CD14-positive monocyte (primary cell): ENCODE data around the gene FAM168A. TPM values are rescaled to one million over a fixed set of nuclear protein-coding genes. Genes with fewer than 3 reads are reported as not detected.

Experiments
- DNase-seq, 3 donors: peaks; one replicate each; pipeline ENCODE4 v3.0.0-alpha.2; 2011 to 2022
- H2AFZ ChIP-seq: 2 replicates; pipeline ENCODE4 v1.6.0; 2012; ENCODE audit warnings: mild to moderate bottlenecking, low read depth, low read length, inconsistent platforms; ENCODE audit not compliant: insufficient read depth, poor library complexity, severe bottlenecking
- H3K27ac ChIP-seq, 2 donors: 1 replicate in 1 of 2; 2 replicates in 1 of 2; pipeline ENCODE4 v1.5.1; 2012 to 2013; ENCODE audit warnings: low read length in 2 of 2, control low read depth in 1 of 2, inconsistent platforms in 1 of 2, low read depth in 1 of 2, mild to moderate bottlenecking in 1 of 2
- H3K27me3 ChIP-seq, 2 donors: one replicate each; pipeline versions ENCODE4 v1.6.0 to v1.6.1; 2011 to 2013; ENCODE audit warnings: low read length in 2 of 2; ENCODE audit not compliant: control insufficient read depth in 2 of 2, insufficient read depth in 2 of 2
- H3K36me3 ChIP-seq, 2 donors: replicated peaks in 1 of 2; 1 replicate in 1 of 2; 2 replicates in 1 of 2; pipeline versions ENCODE4 v1.5.1 to v1.6.1; 2012 to 2013; ENCODE audit warnings: low read length in 2 of 2, control low read depth in 1 of 2, inconsistent platforms in 1 of 2, mild to moderate bottlenecking in 1 of 2; ENCODE audit not compliant: insufficient read depth in 2 of 2, control insufficient read depth in 1 of 2
- H3K4me1 ChIP-seq, 2 donors: 1 replicate in 1 of 2; 2 replicates in 1 of 2; pipeline versions ENCODE4 v1.5.1 to v1.6.1; 2012 to 2013; ENCODE audit warnings: low read length in 2 of 2, control low read depth in 1 of 2, inconsistent platforms in 1 of 2, mild to moderate bottlenecking in 1 of 2, moderate library complexity in 1 of 2; ENCODE audit not compliant: insufficient read depth in 2 of 2, control insufficient read depth in 1 of 2
- H3K4me2 ChIP-seq: replicated peaks from 2 replicates; pipeline ENCODE3; 2012; ENCODE audit warnings: low read length, moderate library complexity, mild to moderate bottlenecking; ENCODE audit not compliant: poor library complexity, severe bottlenecking; ENCODE audit errors: extremely low read depth
- H3K4me3 ChIP-seq, 3 experiments: fragments of 200-600 bp in 1 of 3; sonication (generic) in 1 of 3; replicated peaks in 1 of 3; 1 replicate in 2 of 3; 2 replicates in 1 of 3; pipeline ENCODE4 v1.5.1; 2011 to 2013; ENCODE audit warnings: low read length in 3 of 3, mild to moderate bottlenecking in 3 of 3, control low read depth in 2 of 3, low read depth in 2 of 3, inconsistent platforms in 1 of 3, moderate library complexity in 1 of 3
- H3K79me2 ChIP-seq: 2 replicates; pipeline ENCODE4 v1.6.0; 2012; ENCODE audit warnings: mild to moderate bottlenecking, control low read depth, inconsistent platforms, low read length, moderate library complexity; ENCODE audit not compliant: insufficient read depth
- H3K9ac ChIP-seq: 2 replicates; pipeline ENCODE4 v1.6.0; 2017; ENCODE audit warnings: low read length, mild to moderate bottlenecking; ENCODE audit not compliant: insufficient read depth, poor library complexity, severe bottlenecking
- H3K9me3 ChIP-seq, 2 donors: replicated peaks in 1 of 2; 1 replicate in 1 of 2; 2 replicates in 1 of 2; pipeline versions ENCODE4 v1.5.1 to v1.6.1; 2012 to 2013; ENCODE audit warnings: low read length in 2 of 2, control low read depth in 1 of 2; ENCODE audit not compliant: control insufficient read depth in 1 of 2, insufficient read depth in 1 of 2
- H4K20me1 ChIP-seq: 2 replicates; pipeline ENCODE4 v1.6.0; 2012; ENCODE audit warnings: mild to moderate bottlenecking, low read length, control low read depth, moderate library complexity; ENCODE audit not compliant: insufficient read depth
- H3K27ac Mint-ChIP-seq, 7 donors: one replicate each; pipeline ENCODE4 v1.8.0; 2020; ENCODE audit warnings: mild to moderate bottlenecking in 7 of 7, mixed read lengths in 7 of 7, moderate library complexity in 6 of 7, inconsistent platforms in 2 of 7
- H3K27me3 Mint-ChIP-seq, 3 donors: one replicate each; pipeline ENCODE4 v1.8.0; 2021 to 2022; ENCODE audit warnings: low read depth in 3 of 3, mild to moderate bottlenecking in 3 of 3, mixed read lengths in 3 of 3, moderate library complexity in 3 of 3, inconsistent platforms in 1 of 3
- H3K36me3 Mint-ChIP-seq, 2 donors: one replicate each; pipeline ENCODE4 v1.8.0; 2020; ENCODE audit warnings: mixed read lengths in 2 of 2, inconsistent platforms in 1 of 2, mild to moderate bottlenecking in 1 of 2
- H3K4me1 Mint-ChIP-seq: one replicate; pipeline ENCODE4 v1.8.0; 2020; ENCODE audit warnings: mild to moderate bottlenecking, mixed read lengths
- H3K4me3 Mint-ChIP-seq, 2 donors: one replicate each; pipeline ENCODE4 v1.8.0; 2020; ENCODE audit warnings: mild to moderate bottlenecking in 2 of 2, mixed read lengths in 2 of 2, moderate library complexity in 1 of 2
- H3K9me3 Mint-ChIP-seq, 7 donors: one replicate each; pipeline ENCODE4 v1.8.0; 2020 to 2022; ENCODE audit warnings: mixed read lengths in 7 of 7, mild to moderate bottlenecking in 6 of 7, moderate library complexity in 6 of 7, inconsistent platforms in 2 of 7
- CTCF ChIP-seq: fragments of 200-600 bp; IDR thresholded peaks from one replicate; pipeline ENCODE4 v1.8.0; 2022; ENCODE audit warnings: antibody characterized with exemption, mild to moderate bottlenecking
- WGBS: methylation state at CpG from one replicate; pipeline ENCODE4 v1.1.5; 2013; ENCODE audit warnings: missing lambda C conversion rate; ENCODE audit not compliant: insufficient coverage; 5-methylcytosine and 5-hydroxymethylcytosine counted together
- intact Hi-C, 2 donors: fragments of 100-400 bp; cut with micrococcal nuclease; formaldehyde crosslinking; loops; one replicate each; pipeline versions ENCODE4 v1.15.0 to v1.15.1; 2023
- polyA plus RNA-seq, 3 donors: library from polyadenylated mRNA; depleted of rRNA in 1 of 3; unstranded in 2 of 3; stranded (reverse) in 1 of 3; fragments of 300-500 nt in 2 of 3; fragments of >200 nt in 1 of 3; fragmentation: Illumina TruSeq in 2 of 3; gene quantifications; 1 replicate in 2 of 3; 2 replicates in 1 of 3; pipeline ENCODE4 v1.2.3, GENCODE V29; 2012 to 2021

FAM168A gene
- polyA plus RNA-seq, 3 donors, result 1.4 to 13.3 (median 2.1) TPM

- Mint-ChIP-seq H3K27me3 (peaks cover 0 to 1% (median 0%) of the 10 kb centered on the region in 3 donors), H3K4me3 (no peak overlapping the region), H3K4me1 (peaks cover 51% of the 10 kb centered on the region), H3K27ac (peak overlapping the region in 5 of 7 donors; percentile 64 to 76 (median 69)), H3K9me3 (no peaks in the 10 kb centered on the region), H3K36me3 (peaks cover 56 to 73% of the 10 kb centered on the region in 2 donors)
- no peak for TF ChIP-seq CTCF
- Histone ChIP-seq H3K9ac (no peak overlapping the region), H3K9me3 (no peaks in the 10 kb centered on the region), H3K27ac (no peak overlapping the region), H3K4me2 (no peak overlapping the region), H3K36me3 (peaks cover 47 to 75% of the 10 kb centered on the region in 2 donors), H4K20me1 (peaks cover 97% of the 10 kb centered on the region), H3K27me3 (no peaks in the 10 kb centered on the region), H3K79me2 (no peaks in the 10 kb centered on the region), H2AFZ (no peak overlapping the region), H3K4me3 (no peak overlapping the region), H3K4me1 (peaks cover 29 to 45% of the 10 kb centered on the region in 2 donors)
- intact Hi-C loops, result no loop called here
- 80% methylated on average over 4 of the region's 8 CpGs for WGBS
- DNase-seq, result no peak
These were observed 192.8 kb downstream of the FAM168A start for GRCh38 chr11:73405146-73405510.

GRCh38 chr11:73404506-73405145 lies 193.3 kb downstream of the FAM168A start:
- intact Hi-C loops, result loop anchor here in 1 of 2 donors (1.0 kb wide), 1 partner anchor 257 kb away; no protein-coding TSS in a partner anchor
- Mint-ChIP-seq H3K4me1 (peaks cover 51% of the 10 kb centered on the region), H3K9me3 (no peaks in the 10 kb centered on the region), H3K27ac (peak overlapping the region in 5 of 7 donors; percentile 64 to 76 (median 69)), H3K27me3 (peaks cover 0 to 1% (median 0%) of the 10 kb centered on the region in 3 donors), H3K36me3 (peaks cover 54 to 73% of the 10 kb centered on the region in 2 donors), H3K4me3 (no peak overlapping the region)
- Histone ChIP-seq H3K9me3 (no peaks in the 10 kb centered on the region), H3K27ac (no peak overlapping the region), H4K20me1 (peaks cover 97% of the 10 kb centered on the region), H3K27me3 (no peaks in the 10 kb centered on the region), H3K4me3 (no peak overlapping the region), H3K4me2 (no peak overlapping the region), H3K4me1 (peaks cover 29 to 45% of the 10 kb centered on the region in 2 donors), H3K79me2 (no peaks in the 10 kb centered on the region), H2AFZ (no peak overlapping the region), H3K36me3 (peaks cover 48 to 75% of the 10 kb centered on the region in 2 donors), H3K9ac (no peak overlapping the region)
- no peak for TF ChIP-seq CTCF
- DNase-seq, result no peak
- WGBS, result 88% methylated on average over 5 of the region's 5 CpGs
